GM12864 (cell line): ENCODE data around the gene BST2.

ENCODE experiments used
- DNase-seq: peaks from one replicate; pipeline ENCODE4 v3.0.0-alpha.2; 2011; ENCODE audit warnings: low read depth
- H3K4me3 ChIP-seq: 2 replicates; pipeline ENCODE4 v1.5.1; 2011; ENCODE audit warnings: mild to moderate bottlenecking, low read depth, low read length, control low read depth
- CTCF ChIP-seq: IDR thresholded peaks from 2 replicates; pipeline ENCODE4 v1.5.1; 2011; ENCODE audit warnings: low read depth, mild to moderate bottlenecking, moderate library complexity, low read length, control low read depth, inconsistent platforms; ENCODE audit errors: missing control alignments

The BST2 gene

GRCh38 chr19:17419154-17419620 is 13.8 kb upstream of the BST2 start:
- TF ChIP-seq CTCF = no peak
- no peak for DNase-seq

GRCh38 chr19:17418710-17419109 is 13.3 kb upstream of the BST2 start:
- no peak for DNase-seq
- no peak for TF ChIP-seq CTCF
- H3K4me3 ChIP-seq = peak overlapping the region; percentile 84; the same call in 1 of the 2 replicates

More at GRCh38 chr19:17419154-17419620, 13.8 kb upstream of the BST2 start:
- H3K4me3 ChIP-seq = peak overlapping the region; percentile 84

- no peak for DNase-seq
- no peak overlapping the region for H3K4me3 ChIP-seq
- no peak for TF ChIP-seq CTCF
Observed at GRCh38 chr19:17415121-17415520, 9.7 kb upstream of the BST2 start.

- no peak for TF ChIP-seq CTCF
- no peak overlapping the region for H3K4me3 ChIP-seq
- DNase-seq = no peak
Observed at GRCh38 chr19:17414097-17414496, 8.7 kb upstream of the BST2 start.

- DNase-seq = no peak
- no peak overlapping the region for H3K4me3 ChIP-seq
- no peak for TF ChIP-seq CTCF
Observed at GRCh38 chr19:17411801-17412200, 6.4 kb upstream of the BST2 start.

- TF ChIP-seq CTCF = no peak
- no peak overlapping the region for H3K4me3 ChIP-seq
- no peak for DNase-seq
Observed at GRCh38 chr19:17409990-17410389, 4.6 kb upstream of the BST2 start.

GRCh38 chr19:17406887-17407196 is 1.4 kb upstream of the BST2 start:
- no peak for DNase-seq
- TF ChIP-seq CTCF = no peak
- peak overlapping the region; percentile 75 for H3K4me3 ChIP-seq
